H1 (cell line): ENCODE data around the gene ZXDC. TPM values are rescaled to one million over a fixed set of nuclear protein-coding genes. Genes with fewer than 3 reads are reported as not detected.

Experiments
- FOSL1 ChIP-seq: IDR thresholded peaks from 2 replicates; pipeline ENCODE4 v1.6.1; 2011; ENCODE audit warnings: mild to moderate bottlenecking, low read depth, low read length, moderate library complexity; ENCODE audit not compliant: insufficient read depth
- YY1 ChIP-seq: IDR thresholded peaks from 2 replicates; pipeline ENCODE4 v1.6.1; 2011; ENCODE audit warnings: low read depth, mild to moderate bottlenecking, low read length
- polyA plus RNA-seq, 7 experiments: library from polyadenylated mRNA; depleted of rRNA in 3 of 7; stranded (reverse) in 5 of 7; unstranded in 2 of 7; fragments of >200 nt in 5 of 7; fragments of 200-250 nt in 2 of 7; gene quantifications; 1 replicate in 5 of 7; 2 replicates in 1 of 7; 4 replicates in 1 of 7; pipeline versions ENCODE4 v1.2.1 to v1.2.3, GENCODE V29; 2011 to 2013; ENCODE audit warnings: missing spikeins in 2 of 7, mixed read lengths in 2 of 7
- total RNA-seq: library from RNA; stranded (reverse); fragmentation: NEBNext Ultra II Directional; extraction: Animal tissue kit (Norgen Biotek cat#: 25700); gene quantifications from 2 replicates; pipeline ENCODE4 v1.2.1, GENCODE V29; 2021

ZXDC gene
- total and polyA plus RNA-seq, 2 of the 8 experiments (the other 6 are each of a cell fraction or from before 2014, with no cell fraction given): 12.7 to 24.3 TPM

DNA sequence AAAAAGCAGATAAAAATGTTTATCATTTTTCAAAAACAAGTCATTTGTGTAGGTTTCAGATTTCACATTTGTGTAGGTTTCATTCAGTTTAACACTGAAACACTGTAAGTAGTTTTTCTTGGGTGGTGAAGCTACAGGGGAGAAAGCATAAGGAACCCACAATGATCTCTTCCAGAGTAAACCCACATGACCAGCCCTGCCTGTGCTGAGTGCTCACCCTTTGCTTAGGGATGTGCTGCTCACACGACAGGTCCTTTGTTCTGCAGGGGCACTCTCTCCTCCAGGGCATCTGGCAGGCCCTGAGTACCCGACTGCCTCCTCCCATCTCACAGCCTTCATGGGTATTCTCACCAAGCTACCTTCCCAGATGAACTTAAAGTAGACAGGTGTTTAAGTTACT lies 28.9 kb downstream of the ZXDC start (continued):
- TF ChIP-seq YY1 (no peak), FOSL1 (no peak)
- TF ChIP-seq, all 59 proteins: peak for 0
